Left lung (tissue), 10 donors: ENCODE results near the gene RPTOR. TPM values are rescaled to one million over a fixed set of nuclear protein-coding genes. Genes with fewer than 3 reads are reported as not detected.

Experiments used
- ATAC-seq: fragments of 200-7000 bp; cut with Tn5 transposase; one replicate; pipeline ENCODE4 v1.9.1; 2020; ENCODE audit warnings: moderate library complexity
- DNase-seq, 4 donors: peaks; one replicate each; pipeline ENCODE4 v3.0.0-alpha.2; 2013 to 2020
- H3K27ac ChIP-seq, 2 donors: fragments of 200-600 bp; sonication (generic) in 1 of 2; one replicate each; pipeline versions ENCODE4 v1.5.0 to v1.8.0; 2020 to 2021
- H3K27me3 ChIP-seq, 2 donors: fragments of 200-600 bp; sonication (generic) in 1 of 2; one replicate each; pipeline versions ENCODE4 v1.5.0 to v1.8.0; 2020 to 2021
- H3K36me3 ChIP-seq, 2 donors: fragments of 200-600 bp; sonication (generic) in 1 of 2; one replicate each; pipeline versions ENCODE4 v1.5.0 to v1.8.0; 2020 to 2021
- H3K4me1 ChIP-seq, 2 donors: fragments of 200-600 bp; one replicate each; pipeline ENCODE4 v1.8.0; 2021
- H3K4me3 ChIP-seq, 2 donors: fragments of 200-600 bp; sonication (generic) in 1 of 2; one replicate each; pipeline versions ENCODE4 v1.5.0 to v1.8.0; 2020 to 2021; ENCODE audit warnings: mild to moderate bottlenecking in 1 of 2
- H3K9me3 ChIP-seq, 2 donors: fragments of 200-600 bp; sonication (generic) in 1 of 2; one replicate each; pipeline versions ENCODE4 v1.5.0 to v1.8.0; 2020 to 2021
- CTCF ChIP-seq, 2 donors: fragments of 200-600 bp; sonication (generic) in 1 of 2; IDR thresholded peaks; one replicate each; pipeline versions ENCODE4 v1.5.0 to v1.8.0; 2021; ENCODE audit warnings: antibody characterized with exemption in 2 of 2
- intact Hi-C, 2 donors: fragments of 100-400 bp; cut with DNase I; formaldehyde crosslinking; loops; one replicate each; pipeline versions ENCODE4 v1.11.2 to v1.14.2; 2022
- polyA plus RNA-seq, 6 donors: library from polyadenylated mRNA; unstranded; fragments of 120-200 nt; gene quantifications; one replicate each; pipeline ENCODE4 v1.2.1, GENCODE V29; 2013; ENCODE audit not compliant: insufficient read length in 6 of 6
- total RNA-seq, 2 donors: library from RNA; stranded (reverse); fragmentation: NEBNext Ultra II Directional; extraction: Animal tissue kit (Norgen Biotek cat#: 25700); gene quantifications; one replicate each; pipeline ENCODE4 v1.2.1, GENCODE V29; 2021
- donor health status: DM: no; HTN: yes; CAD: no.
- donor health status: DM: no; HTN: no; CAD: no.

The RPTOR gene
- total and polyA plus RNA-seq, 8 donors = 14.2 to 39.2 (median 20.7) TPM

- DNase-seq = peak in 1 of 4 donors; percentile 59
- no peak overlapping the region for H3K27ac ChIP-seq
- H3K9me3 ChIP-seq = no peaks in the 10 kb centered on the region
- H3K4me1 ChIP-seq = peaks cover 5 to 7% of the 10 kb centered on the region in 2 donors
- no peak for ATAC-seq
- H3K4me3 ChIP-seq = no peak overlapping the region
- TF ChIP-seq CTCF (IDR thresholded peaks at IDR 0.05) = no peak
- H3K36me3 ChIP-seq = no peaks in the 10 kb centered on the region
- intact Hi-C loops = loop anchor here in 1 of 2 donors (5.0 kb wide), 1 partner anchor 552 kb away; no protein-coding TSS in a partner anchor
- peaks cover 0 to 24% of the 10 kb centered on the region in 2 donors for H3K27me3 ChIP-seq
Observed at GRCh38 chr17:80979547-80980378, 435.1 kb downstream of the RPTOR start.

- ATAC-seq (no peak), DNase-seq (no peak)
- Histone ChIP-seq H3K4me1 (peaks cover 5 to 7% of the 10 kb centered on the region in 2 donors), H3K36me3 (no peaks in the 10 kb centered on the region), H3K9me3 (no peaks in the 10 kb centered on the region), H3K27me3 (peaks cover 0 to 24% of the 10 kb centered on the region in 2 donors), H3K27ac (no peak overlapping the region), H3K4me3 (no peak overlapping the region)
- no peak for TF ChIP-seq CTCF (IDR thresholded peaks at IDR 0.05)
- intact Hi-C loops = loop anchor here in 1 of 2 donors (5.0 kb wide), 1 partner anchor 553 kb away; no protein-coding TSS in a partner anchor
Observed at GRCh38 chr17:80980397-80981061, 435.9 kb downstream of the RPTOR start.

- Histone ChIP-seq H3K36me3 (no peaks in the 10 kb centered on the region), H3K27ac (no peak overlapping the region), H3K4me1 (peaks cover 5 to 8% of the 10 kb centered on the region in 2 donors), H3K4me3 (no peak overlapping the region), H3K9me3 (no peaks in the 10 kb centered on the region), H3K27me3 (peaks cover 0 to 24% of the 10 kb centered on the region in 2 donors)
- DNase-seq = peak in 1 of 4 donors; percentile 81
- peak; percentile 78 to 85 for TF ChIP-seq CTCF (IDR thresholded peaks at IDR 0.05)
- ATAC-seq = peak; percentile 36
- intact Hi-C loops = loop anchor here in 1 of 2 donors (5.0 kb wide), 1 partner anchor 554 kb away; no protein-coding TSS in a partner anchor
Observed at GRCh38 chr17:80981062-80981902, 436.6 kb downstream of the RPTOR start.

- no peak for TF ChIP-seq CTCF (IDR thresholded peaks at IDR 0.05)
- H3K9me3 ChIP-seq = no peaks in the 10 kb centered on the region
- peaks cover 0 to 24% of the 10 kb centered on the region in 2 donors for H3K27me3 ChIP-seq
- DNase-seq = no peak
- peaks cover 5 to 15% of the 10 kb centered on the region in 2 donors for H3K4me1 ChIP-seq
- no peak overlapping the region for H3K27ac ChIP-seq
- H3K4me3 ChIP-seq = no peak overlapping the region
- ATAC-seq = no peak
- intact Hi-C loops = loop anchor here in 1 of 2 donors (5.0 kb wide), 1 partner anchor 555 kb away; no protein-coding TSS in a partner anchor
- H3K36me3 ChIP-seq = no peaks in the 10 kb centered on the region
Observed at GRCh38 chr17:80981929-80982425, 437.3 kb downstream of the RPTOR start.
